GM18519 (cell line): ENCODE results near the gene ZKSCAN4.

Experiments used
- ATAC-seq: cut with Tn5 transposase; IDR thresholded peaks from one replicate; pipeline ENCODE4 v1.9.1; 2021; ENCODE audit warnings: mild to moderate bottlenecking, moderate library complexity; ENCODE audit not compliant: unreplicated experiment, low FRiP score

ZKSCAN4 gene

GRCh38 chr6:28211840-28212509 is 40.1 kb downstream of the ZKSCAN4 start:
- ATAC-seq: no peak

- ATAC-seq: no peak
Measured at GRCh38 chr6:28209753-28210535, 42.1 kb downstream of the ZKSCAN4 start.

- ATAC-seq: no peak
Measured at GRCh38 chr6:28208111-28208659, 43.9 kb downstream of the ZKSCAN4 start.

GRCh38 chr6:28207510-28208110 is 44.5 kb downstream of the ZKSCAN4 start:
- ATAC-seq: no peak

- ATAC-seq: no peak
Measured at GRCh38 chr6:28206928-28207509, 45.0 kb downstream of the ZKSCAN4 start.

GRCh38 chr6:28206527-28206926 is 45.5 kb downstream of the ZKSCAN4 start:
- ATAC-seq: no peak

- ATAC-seq: no peak
Measured at GRCh38 chr6:28205879-28206278, 46.2 kb downstream of the ZKSCAN4 start.

- ATAC-seq: no peak
Measured at GRCh38 chr6:28203201-28203600, 48.9 kb downstream of the ZKSCAN4 start.

- ATAC-seq: no peak
Measured at GRCh38 chr6:28200020-28200419, 52.0 kb downstream of the ZKSCAN4 start.
